Vagina (tissue), 2 donors: ENCODE measurements around the gene SLC38A5. TPM values are rescaled to one million over a fixed set of nuclear protein-coding genes. Genes with fewer than 3 reads are reported as not detected.

ENCODE experiments used
- DNase-seq, 2 donors: peaks; one replicate each; pipeline ENCODE4 v3.0.0-alpha.2; 2017; ENCODE audit errors: extremely low spot score in 2 of 2
- H3K27ac ChIP-seq: fragments of 200-600 bp; sonication (generic); one replicate; pipeline ENCODE4 v1.5.1; 2019
- H3K27me3 ChIP-seq: fragments of 200-600 bp; sonication (generic); one replicate; pipeline ENCODE4 v1.5.1; 2019
- H3K36me3 ChIP-seq, 2 donors: fragments of 200-600 bp; sonication (generic); one replicate each; pipeline ENCODE4 v1.5.1; 2017 to 2019
- H3K4me1 ChIP-seq: fragments of 200-600 bp; sonication (generic); one replicate; pipeline ENCODE4 v1.5.1; 2019
- H3K4me3 ChIP-seq, 2 donors: fragments of 200-600 bp; sonication (generic); 1 replicate in 1 of 2; 2 replicates in 1 of 2; pipeline ENCODE4 v1.5.1; 2016 to 2019
- H3K9me3 ChIP-seq: fragments of 200-600 bp; sonication (generic); one replicate; pipeline ENCODE4 v1.5.1; 2019
- POLR2A ChIP-seq, 2 donors: fragments of 450-650 bp; IDR thresholded peaks; one replicate each; pipeline ENCODE4 v1.6.1; 2017; ENCODE audit warnings: antibody characterized with exemption in 2 of 2, mild to moderate bottlenecking in 2 of 2, moderate library complexity in 2 of 2
- POLR2AphosphoS5 ChIP-seq, 2 donors: sonication (generic); formaldehyde crosslinking; IDR thresholded peaks; one replicate each; pipeline ENCODE4 v1.9.0; 2017; ENCODE audit warnings: antibody characterized with exemption in 2 of 2, mild to moderate bottlenecking in 2 of 2, low read depth in 1 of 2; ENCODE audit not compliant: insufficient read depth in 1 of 2
- intact Hi-C: fragments of 100-400 bp; cut with DNase I; formaldehyde crosslinking; loops from one replicate; pipeline ENCODE4 v1.15.1; 2023
- total RNA-seq: library from RNA; depleted of rRNA; stranded (reverse); fragments of >200 nt; gene quantifications from one replicate; pipeline ENCODE4 v1.2.3, GENCODE V29; 2016
- TF ChIP-seq, protein P1 (sequence below), 3 experiments: fragments of 450-650 bp in 2 of 3; fragments of 200-600 bp in 1 of 3; sonication (generic) in 1 of 3; IDR thresholded peaks; one replicate each; pipeline ENCODE4 v1.5.1; 2017 to 2019; ENCODE audit warnings: antibody characterized with exemption in 3 of 3, mild to moderate bottlenecking in 2 of 3, moderate library complexity in 2 of 3

SLC38A5 gene
- total RNA-seq, 1 donor from 2014 or later, result 15.5 TPM

- DNase-seq, result no peak
- H3K27me3 ChIP-seq, result no peaks in the 10 kb centered on the region
- peak overlapping the region; percentile 70 for H3K4me3 ChIP-seq
- H3K9me3 ChIP-seq, result no peaks in the 10 kb centered on the region
- intact Hi-C loops, result no loop called here
- H3K27ac ChIP-seq, result peak overlapping the region; percentile 80
- TF ChIP-seq, protein P1, sequence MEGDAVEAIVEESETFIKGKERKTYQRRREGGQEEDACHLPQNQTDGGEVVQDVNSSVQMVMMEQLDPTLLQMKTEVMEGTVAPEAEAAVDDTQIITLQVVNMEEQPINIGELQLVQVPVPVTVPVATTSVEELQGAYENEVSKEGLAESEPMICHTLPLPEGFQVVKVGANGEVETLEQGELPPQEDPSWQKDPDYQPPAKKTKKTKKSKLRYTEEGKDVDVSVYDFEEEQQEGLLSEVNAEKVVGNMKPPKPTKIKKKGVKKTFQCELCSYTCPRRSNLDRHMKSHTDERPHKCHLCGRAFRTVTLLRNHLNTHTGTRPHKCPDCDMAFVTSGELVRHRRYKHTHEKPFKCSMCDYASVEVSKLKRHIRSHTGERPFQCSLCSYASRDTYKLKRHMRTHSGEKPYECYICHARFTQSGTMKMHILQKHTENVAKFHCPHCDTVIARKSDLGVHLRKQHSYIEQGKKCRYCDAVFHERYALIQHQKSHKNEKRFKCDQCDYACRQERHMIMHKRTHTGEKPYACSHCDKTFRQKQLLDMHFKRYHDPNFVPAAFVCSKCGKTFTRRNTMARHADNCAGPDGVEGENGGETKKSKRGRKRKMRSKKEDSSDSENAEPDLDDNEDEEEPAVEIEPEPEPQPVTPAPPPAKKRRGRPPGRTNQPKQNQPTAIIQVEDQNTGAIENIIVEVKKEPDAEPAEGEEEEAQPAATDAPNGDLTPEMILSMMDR (IDR thresholded peaks at IDR 0.05), result no peak
- TF ChIP-seq POLR2A (IDR thresholded peaks at IDR 0.05) (no peak), POLR2AphosphoS5 (IDR thresholded peaks at IDR 0.05; ENCODE audit: insufficient read depth in 1 of 2, low read depth in 1 of 2) (no peak)
- no peaks in the 10 kb centered on the region for H3K36me3 ChIP-seq
- peaks cover 8% of the 10 kb centered on the region for H3K4me1 ChIP-seq
Measured at GRCh38 chrX:48475296-48475695, 5.2 kb upstream of the SLC38A5 start.

- no peaks in the 10 kb centered on the region for H3K9me3 ChIP-seq
- no peaks in the 10 kb centered on the region for H3K36me3 ChIP-seq
- peaks cover 8% of the 10 kb centered on the region for H3K4me1 ChIP-seq
- no peak overlapping the region for H3K4me3 ChIP-seq
- intact Hi-C loops, result no loop called here
- TF ChIP-seq, protein P1 (IDR thresholded peaks at IDR 0.05), result no peak
- no peak for TF ChIP-seq POLR2AphosphoS5 (IDR thresholded peaks at IDR 0.05; ENCODE audit: insufficient read depth in 1 of 2, low read depth in 1 of 2)
- TF ChIP-seq POLR2A (IDR thresholded peaks at IDR 0.05), result no peak
- DNase-seq, result no peak
- H3K27ac ChIP-seq, result no peak overlapping the region
- no peaks in the 10 kb centered on the region for H3K27me3 ChIP-seq
Measured at GRCh38 chrX:48474581-48474980, 4.5 kb upstream of the SLC38A5 start.

DNA sequence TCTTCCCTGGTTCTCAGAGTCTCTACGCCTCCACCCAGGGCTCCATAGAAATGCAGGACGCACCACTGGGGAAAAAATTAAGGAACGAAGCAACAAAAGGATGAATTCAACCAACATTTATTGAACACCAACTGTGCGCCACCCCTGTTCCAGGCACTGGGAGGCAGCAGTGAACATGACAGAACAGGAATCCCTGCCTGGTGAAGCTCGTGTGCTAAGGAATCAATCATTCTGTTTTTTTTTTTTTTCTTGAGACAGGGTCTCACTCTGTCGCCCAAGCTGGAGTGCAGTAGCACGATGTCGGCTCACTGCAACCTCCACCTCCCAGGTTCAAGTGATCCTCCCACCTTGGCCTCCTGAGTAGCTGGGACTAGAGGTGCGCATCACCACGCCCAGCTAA lies 4.1 kb upstream of the SLC38A5 start:
- H3K27ac ChIP-seq, result no peak overlapping the region
- no peaks in the 10 kb centered on the region for H3K9me3 ChIP-seq
- TF ChIP-seq, protein P1 (IDR thresholded peaks at IDR 0.05), result no peak
- TF ChIP-seq POLR2A (IDR thresholded peaks at IDR 0.05) (no peak), POLR2AphosphoS5 (IDR thresholded peaks at IDR 0.05; ENCODE audit: insufficient read depth in 1 of 2, low read depth in 1 of 2) (no peak)
- no peaks in the 10 kb centered on the region for H3K36me3 ChIP-seq
- DNase-seq, result no peak
- H3K4me3 ChIP-seq, result no peak overlapping the region
- intact Hi-C loops, result no loop called here
- H3K27me3 ChIP-seq, result no peaks in the 10 kb centered on the region
- peaks cover 8% of the 10 kb centered on the region for H3K4me1 ChIP-seq

- H3K27me3 ChIP-seq, result no peaks in the 10 kb centered on the region
- intact Hi-C loops, result no loop called here
- no peaks in the 10 kb centered on the region for H3K9me3 ChIP-seq
- TF ChIP-seq POLR2A (IDR thresholded peaks at IDR 0.05), result no peak
- TF ChIP-seq, protein P1 (IDR thresholded peaks at IDR 0.05), result no peak
- no peak for TF ChIP-seq POLR2AphosphoS5 (IDR thresholded peaks at IDR 0.05; ENCODE audit: insufficient read depth in 1 of 2, low read depth in 1 of 2)
- H3K36me3 ChIP-seq, result no peaks in the 10 kb centered on the region
- no peak for DNase-seq
- no peak overlapping the region for H3K4me3 ChIP-seq
- H3K27ac ChIP-seq, result no peak overlapping the region
- H3K4me1 ChIP-seq, result peaks cover 8% of the 10 kb centered on the region
Measured at GRCh38 chrX:48473704-48473990, 3.6 kb upstream of the SLC38A5 start.

- H3K27me3 ChIP-seq, result no peaks in the 10 kb centered on the region
- H3K9me3 ChIP-seq, result no peaks in the 10 kb centered on the region
- TF ChIP-seq POLR2A (IDR thresholded peaks at IDR 0.05) (no peak), POLR2AphosphoS5 (IDR thresholded peaks at IDR 0.05; ENCODE audit: insufficient read depth in 1 of 2, low read depth in 1 of 2) (no peak)
- TF ChIP-seq, protein P1 (IDR thresholded peaks at IDR 0.05), result no peak
- no peaks in the 10 kb centered on the region for H3K36me3 ChIP-seq
- peaks cover 8% of the 10 kb centered on the region for H3K4me1 ChIP-seq
- no peak overlapping the region for H3K4me3 ChIP-seq
- DNase-seq, result no peak
- intact Hi-C loops, result no loop called here
- H3K27ac ChIP-seq, result no peak overlapping the region
Measured at GRCh38 chrX:48472851-48473703, 3.0 kb upstream of the SLC38A5 start.
